SJSA1 (cell line): ENCODE data around the gene CHST12. TPM values are rescaled to one million over a fixed set of nuclear protein-coding genes. Genes with fewer than 3 reads are reported as not detected.

Source experiments
- DNase-seq, 2 experiments: peaks; one replicate each; pipeline ENCODE4 v3.0.0-alpha.2; 2015 to 2020; ENCODE audit warnings: low spot score in 2 of 2, low read depth in 1 of 2
- H3K27ac ChIP-seq: fragments of 250-450 bp; sonication (Bioruptor Pico); 2 replicates; pipeline ENCODE4 v1.5.1; 2020; ENCODE audit warnings: mild to moderate bottlenecking, moderate library complexity
- H3K27me3 ChIP-seq: fragments of 250-450 bp; sonication (Bioruptor Pico); replicated peaks from 2 replicates; pipeline ENCODE4 v1.5.1; 2020; ENCODE audit warnings: mild to moderate bottlenecking, moderate library complexity
- H3K36me3 ChIP-seq: fragments of 250-450 bp; sonication (Bioruptor Pico); 2 replicates; pipeline ENCODE4 v1.5.1; 2020; ENCODE audit warnings: mild to moderate bottlenecking
- H3K4me1 ChIP-seq: fragments of 250-450 bp; sonication (Bioruptor Pico); replicated peaks from 2 replicates; pipeline ENCODE4 v1.6.1; 2021; ENCODE audit warnings: mild to moderate bottlenecking
- H3K4me3 ChIP-seq: fragments of 250-450 bp; sonication (Bioruptor Pico); 2 replicates; pipeline ENCODE4 v1.5.1; 2020; ENCODE audit warnings: mild to moderate bottlenecking
- H3K9me3 ChIP-seq: fragments of 250-450 bp; sonication (Bioruptor Pico); replicated peaks from 2 replicates; pipeline ENCODE4 v1.5.1; 2020; ENCODE audit warnings: mild to moderate bottlenecking
- total RNA-seq: library from RNA; depleted of rRNA; stranded (reverse); fragments of >200 nt; shearing (Covaris generic); gene quantifications from 2 replicates; pipeline ENCODE4 v1.2.3, GENCODE V29; 2014

Gene CHST12
- total RNA-seq, 1 experiment from 2014 or later, result 10.7 TPM

DNA sequence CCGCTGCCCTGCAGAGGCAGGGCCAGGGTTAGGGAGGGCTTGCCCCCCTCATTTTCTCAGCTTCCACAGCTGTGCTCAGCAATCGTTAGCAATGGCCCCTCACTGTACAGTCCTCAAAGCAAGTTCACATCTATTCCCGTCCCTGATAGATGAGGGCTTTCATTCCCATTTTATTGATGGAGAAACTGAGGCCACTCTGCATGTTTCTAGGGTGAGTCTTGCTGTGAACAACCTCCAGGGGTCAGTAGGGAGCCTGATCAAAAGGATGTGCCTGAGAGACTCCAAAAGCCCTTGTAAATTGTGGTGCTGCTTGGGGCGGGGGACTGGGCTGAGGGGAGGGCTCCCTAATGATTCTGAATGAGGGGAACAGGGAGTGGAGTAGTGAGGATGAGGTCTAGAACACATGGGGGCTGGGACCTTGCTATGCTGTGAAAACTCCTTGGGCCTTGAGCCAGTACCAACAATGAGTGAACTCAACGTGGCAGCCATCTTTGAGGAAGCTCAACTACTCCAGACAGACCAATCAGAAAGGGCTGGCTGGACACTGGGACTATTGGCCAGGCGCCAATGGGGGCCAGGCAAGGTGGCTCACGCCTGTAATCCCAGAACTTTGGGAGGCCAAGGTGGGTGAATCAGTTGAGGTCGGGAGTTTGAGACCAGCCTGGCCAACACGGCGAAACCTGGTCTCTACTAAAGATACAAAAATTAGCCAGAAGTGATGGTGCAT is 79.5 kb downstream of the CHST12 start:
- DNase-seq, result no peak
- H3K36me3 ChIP-seq, result no peaks in the 10 kb centered on the region

DNA sequence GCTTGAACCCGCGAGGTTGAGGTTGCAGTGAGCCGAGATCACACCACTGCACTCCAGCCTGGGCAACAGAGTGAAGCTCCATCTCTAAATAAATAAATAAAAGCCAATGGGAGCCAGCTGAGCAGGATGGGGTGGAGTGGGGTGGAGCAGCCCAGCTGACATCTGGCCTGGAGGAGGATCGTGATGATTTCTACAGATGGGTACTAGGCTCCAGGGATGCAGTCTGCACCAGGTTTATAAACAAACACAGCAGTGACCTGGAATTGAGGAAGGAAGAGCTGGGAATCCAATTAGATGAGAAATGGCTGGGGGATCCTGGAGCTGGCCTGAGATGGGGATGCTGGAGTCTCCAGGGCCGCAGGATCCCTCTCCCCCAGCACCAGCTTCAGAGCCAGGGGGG is 80.1 kb downstream of the CHST12 start:
- Histone ChIP-seq H3K4me1 (no peaks in the 10 kb centered on the region), H3K27me3 (peaks cover 2% of the 10 kb centered on the region; the same call in 1 of the 2 replicates), H3K27ac (no peak overlapping the region), H3K9me3 (no peaks in the 10 kb centered on the region), H3K36me3 (no peaks in the 10 kb centered on the region), H3K4me3 (no peak overlapping the region)
- no peak for DNase-seq

More for the DNA sequence above, 79.5 kb downstream of the CHST12 start:
- H3K27me3 ChIP-seq, result peaks cover 2% of the 10 kb centered on the region; the same call in 1 of the 2 replicates
- H3K4me1 ChIP-seq, result peaks cover 2% of the 10 kb centered on the region
- no peak overlapping the region for H3K4me3 ChIP-seq
- no peaks in the 10 kb centered on the region for H3K9me3 ChIP-seq
- H3K27ac ChIP-seq, result no peak overlapping the region

DNA sequence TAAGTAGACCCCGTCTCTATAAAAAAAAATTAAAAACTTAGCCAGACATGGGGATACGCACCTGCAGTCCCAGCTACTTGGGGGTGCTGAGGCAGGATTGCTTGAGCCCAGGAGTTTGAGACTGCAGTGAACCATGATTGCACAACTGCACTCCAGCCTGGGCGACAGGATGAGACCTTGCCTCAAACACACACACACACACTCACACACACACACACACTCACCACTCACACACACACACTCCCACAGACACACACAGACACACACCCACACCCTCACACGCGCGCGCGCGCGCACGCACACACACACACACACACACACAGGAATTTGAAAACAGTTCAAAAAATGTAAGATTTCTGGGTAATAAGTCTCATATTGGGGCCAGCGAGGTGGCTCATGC is 81.5 kb downstream of the CHST12 start:
- DNase-seq, result no peak
- Histone ChIP-seq H3K4me1 (no peaks in the 10 kb centered on the region), H3K36me3 (no peaks in the 10 kb centered on the region), H3K9me3 (no peaks in the 10 kb centered on the region), H3K27ac (no peak overlapping the region), H3K4me3 (no peak overlapping the region), H3K27me3 (peaks cover 2% of the 10 kb centered on the region; the same call in 1 of the 2 replicates)

- Histone ChIP-seq H3K9me3 (no peaks in the 10 kb centered on the region), H3K4me3 (no peak overlapping the region), H3K4me1 (no peaks in the 10 kb centered on the region), H3K27me3 (no peaks in the 10 kb centered on the region), H3K36me3 (no peaks in the 10 kb centered on the region), H3K27ac (no peak overlapping the region)
- DNase-seq, result no peak
Observed at GRCh38 chr7:2487586-2488271, 84.3 kb downstream of the CHST12 start.

DNA sequence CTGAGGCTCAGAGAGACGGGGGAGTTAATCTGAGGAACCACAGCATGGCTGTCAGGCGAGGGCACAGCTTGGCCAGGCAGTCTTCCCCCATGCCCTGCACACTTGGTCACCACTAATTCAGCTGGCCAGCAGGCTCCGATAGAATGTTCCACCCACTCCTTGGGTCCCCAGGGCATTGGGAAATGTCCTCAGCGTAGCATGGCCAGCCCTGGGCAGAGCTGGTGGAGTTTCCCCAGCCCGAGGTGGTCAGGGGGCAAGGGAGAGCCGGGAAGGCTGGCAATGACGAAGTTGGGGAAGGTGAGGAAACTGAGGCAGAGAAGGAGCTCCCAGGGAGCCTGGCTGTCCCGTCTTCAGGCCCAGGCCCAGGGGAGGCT is 84.8 kb downstream of the CHST12 start:
- H3K27me3 ChIP-seq, result no peaks in the 10 kb centered on the region
- H3K36me3 ChIP-seq, result no peaks in the 10 kb centered on the region
- no peaks in the 10 kb centered on the region for H3K9me3 ChIP-seq
- no peak overlapping the region for H3K27ac ChIP-seq
- no peak overlapping the region for H3K4me3 ChIP-seq
- DNase-seq, result no peak
- H3K4me1 ChIP-seq, result no peaks in the 10 kb centered on the region

DNA sequence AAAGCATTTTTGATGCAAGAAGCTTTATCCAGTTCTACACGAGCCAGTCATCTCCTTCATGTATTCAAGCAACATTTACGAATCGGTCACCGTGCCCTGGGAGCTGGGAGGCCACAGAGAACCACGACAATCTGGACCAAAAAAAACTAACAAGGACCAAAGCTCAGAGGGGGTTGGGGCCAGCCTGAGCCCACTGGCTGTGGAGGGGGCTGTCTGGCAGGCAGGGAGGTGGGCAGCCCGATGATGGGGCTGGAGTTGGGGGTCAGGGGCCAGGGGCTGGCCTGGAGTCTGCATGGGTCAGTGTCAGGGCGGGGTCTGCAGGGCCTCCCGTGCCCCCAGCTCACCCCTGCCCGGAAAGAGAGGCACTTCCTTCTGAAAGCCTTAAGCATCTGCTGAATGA is 85.3 kb downstream of the CHST12 start:
- Histone ChIP-seq H3K36me3 (no peaks in the 10 kb centered on the region), H3K27me3 (no peaks in the 10 kb centered on the region), H3K27ac (no peak overlapping the region), H3K4me1 (no peaks in the 10 kb centered on the region), H3K9me3 (no peaks in the 10 kb centered on the region), H3K4me3 (no peak overlapping the region)
- no peak for DNase-seq

DNA sequence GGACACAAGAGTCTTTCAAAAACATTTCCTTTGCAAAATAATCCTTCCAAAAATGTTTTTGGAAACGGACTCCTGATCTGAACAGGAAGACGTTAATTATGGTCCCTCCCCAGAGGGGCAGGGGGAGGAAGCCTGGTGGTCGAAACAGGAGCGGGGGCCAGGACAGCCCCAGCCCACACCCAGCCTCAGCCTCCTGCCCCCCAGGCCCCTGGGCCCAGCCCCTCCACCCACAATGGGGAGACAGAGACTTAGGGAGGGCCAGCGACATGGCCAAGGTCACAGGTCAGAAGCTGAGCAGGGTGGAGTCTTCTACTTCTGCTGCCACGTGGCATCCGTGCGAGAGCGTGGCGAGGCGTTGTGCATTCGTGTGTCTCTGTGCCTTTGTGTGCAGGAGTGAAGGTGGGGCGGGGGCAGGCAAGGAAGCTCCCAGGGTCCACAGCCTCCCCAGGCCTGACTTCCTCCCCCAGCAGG is 86.8 kb downstream of the CHST12 start:
- no peak for DNase-seq
- Histone ChIP-seq H3K4me1 (no peaks in the 10 kb centered on the region), H3K27me3 (no peaks in the 10 kb centered on the region), H3K4me3 (no peak overlapping the region), H3K27ac (no peak overlapping the region), H3K36me3 (no peaks in the 10 kb centered on the region), H3K9me3 (no peaks in the 10 kb centered on the region)

- H3K36me3 ChIP-seq, result no peaks in the 10 kb centered on the region
- H3K4me1 ChIP-seq, result no peaks in the 10 kb centered on the region
- H3K9me3 ChIP-seq, result no peaks in the 10 kb centered on the region
- no peak overlapping the region for H3K27ac ChIP-seq
- no peak overlapping the region for H3K4me3 ChIP-seq
- no peak for DNase-seq
- H3K27me3 ChIP-seq, result no peaks in the 10 kb centered on the region
Observed at GRCh38 chr7:2492038-2492437, 88.6 kb downstream of the CHST12 start.

DNA sequence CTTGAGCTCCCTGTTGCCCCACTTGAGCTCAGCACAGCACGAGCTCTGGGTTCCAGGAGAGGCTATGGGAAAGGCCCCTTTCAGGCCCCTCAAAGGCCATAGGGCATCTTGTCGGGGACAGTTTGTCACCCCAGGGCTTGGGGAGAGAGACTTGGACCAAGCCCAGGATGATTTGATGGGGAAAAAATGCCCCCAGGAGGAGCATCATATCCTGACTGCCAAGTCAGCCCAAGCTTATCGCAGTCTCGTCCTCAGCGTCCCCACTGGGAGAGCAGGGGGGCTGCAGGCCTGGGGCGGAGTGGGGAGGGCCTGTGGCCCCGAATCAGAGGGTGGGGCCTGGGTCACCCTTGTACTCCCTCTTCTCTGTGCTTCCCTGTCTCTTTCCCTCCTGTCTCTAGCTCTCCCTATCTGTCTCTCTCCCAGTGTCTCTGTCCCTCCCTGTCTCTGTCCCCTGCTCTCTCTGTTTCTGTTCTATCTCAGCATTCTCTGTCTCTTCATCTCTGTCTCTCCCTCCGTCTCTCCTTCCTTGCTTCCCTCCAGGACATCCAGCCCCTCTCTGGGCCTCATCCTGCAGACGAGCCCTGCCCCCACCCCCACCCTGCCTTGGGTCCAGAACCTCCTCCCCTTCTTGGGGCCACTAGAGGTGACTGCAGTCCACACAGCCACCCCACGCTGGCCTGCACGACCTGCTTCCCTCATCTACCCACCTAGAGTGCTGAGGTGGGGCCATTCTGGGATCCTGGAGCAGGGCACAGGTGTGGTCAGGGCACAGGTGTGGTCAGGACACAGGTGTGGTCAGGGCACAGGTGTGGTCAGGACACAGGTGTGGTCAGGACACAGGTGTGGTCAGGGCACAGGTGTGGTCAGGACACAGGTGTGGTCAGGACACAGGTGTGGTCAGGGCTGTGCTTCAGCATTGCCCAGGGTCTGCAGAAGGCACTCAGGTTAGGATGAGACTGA is 90.1 kb downstream of the CHST12 start:
- no peak for DNase-seq
- Histone ChIP-seq H3K27ac (no peak overlapping the region), H3K4me3 (no peak overlapping the region), H3K36me3 (no peaks in the 10 kb centered on the region), H3K4me1 (no peaks in the 10 kb centered on the region), H3K9me3 (no peaks in the 10 kb centered on the region), H3K27me3 (no peaks in the 10 kb centered on the region)

GRCh38 chr7:2494191-2495130 is 91.0 kb downstream of the CHST12 start:
- no peaks in the 10 kb centered on the region for H3K27me3 ChIP-seq
- H3K4me3 ChIP-seq, result no peak overlapping the region
- no peaks in the 10 kb centered on the region for H3K9me3 ChIP-seq
- no peak overlapping the region for H3K27ac ChIP-seq
- H3K4me1 ChIP-seq, result no peaks in the 10 kb centered on the region
- H3K36me3 ChIP-seq, result no peaks in the 10 kb centered on the region
- no peak for DNase-seq

DNA sequence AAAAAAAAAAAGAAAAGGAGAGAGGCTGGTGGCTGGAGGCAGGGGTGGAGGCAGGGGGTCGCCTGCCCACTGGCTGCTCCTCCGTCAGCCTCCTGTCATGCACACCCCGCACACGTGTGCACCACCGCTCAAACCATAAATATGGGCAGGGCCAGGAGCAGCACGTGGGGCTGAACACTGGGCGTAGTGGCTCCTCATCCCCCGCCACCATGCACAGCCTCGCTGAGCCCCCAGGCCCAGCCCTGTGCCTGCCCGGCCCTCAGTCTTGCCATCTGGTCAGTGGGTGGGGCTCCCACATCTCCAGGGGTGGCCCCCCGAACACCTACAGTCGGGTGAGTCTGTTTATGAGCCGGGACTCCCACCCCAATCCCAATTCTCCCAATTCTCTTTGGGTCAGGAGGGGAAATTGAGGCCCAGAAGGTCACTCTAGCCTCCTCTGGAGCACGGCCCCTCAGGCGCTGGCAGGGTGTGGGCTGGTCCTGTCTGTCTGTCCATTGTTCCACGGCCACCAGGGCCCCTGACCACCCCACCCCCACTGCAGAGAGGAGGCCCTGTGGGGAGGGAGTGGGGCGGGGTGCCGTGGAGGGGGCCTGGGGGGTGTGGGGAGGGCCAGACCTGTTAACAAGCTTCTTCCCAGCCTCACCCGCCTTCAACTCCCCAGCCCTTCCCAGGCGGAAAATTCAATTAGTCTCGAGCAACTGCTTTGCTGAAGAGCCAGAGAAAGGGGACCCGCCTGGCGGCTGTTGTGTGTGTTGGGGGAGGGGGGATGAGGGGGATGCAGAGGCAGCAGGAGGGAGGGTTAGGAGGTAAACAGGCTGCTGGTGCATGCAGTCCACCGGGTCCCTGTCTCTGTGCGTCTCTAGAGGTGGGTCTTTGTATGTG is 92.2 kb downstream of the CHST12 start:
- no peaks in the 10 kb centered on the region for H3K4me1 ChIP-seq
- no peaks in the 10 kb centered on the region for H3K27me3 ChIP-seq
- H3K36me3 ChIP-seq, result no peaks in the 10 kb centered on the region
- no peak for DNase-seq
- H3K27ac ChIP-seq, result no peak overlapping the region
- no peaks in the 10 kb centered on the region for H3K9me3 ChIP-seq
- H3K4me3 ChIP-seq, result no peak overlapping the region

DNA sequence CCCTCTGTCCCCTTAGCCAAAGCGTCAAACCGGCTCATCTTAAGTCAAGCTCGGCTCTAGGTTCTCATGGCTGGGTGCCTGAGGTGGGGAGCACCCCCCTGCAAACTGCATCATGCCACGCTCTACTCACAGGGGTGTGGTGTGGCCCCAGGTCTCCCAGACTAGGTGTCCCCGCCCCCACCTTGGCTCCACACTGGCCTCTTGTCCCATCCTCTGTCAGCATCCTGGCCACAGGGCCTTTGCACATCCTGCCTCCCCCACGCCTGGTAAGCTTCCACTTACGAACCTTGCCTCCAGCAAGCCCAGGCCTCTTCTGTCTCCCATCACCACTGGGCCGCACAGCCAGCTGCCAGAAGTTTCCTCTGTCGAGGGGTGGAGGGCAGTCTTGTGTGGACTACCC is 93.0 kb downstream of the CHST12 start:
- no peaks in the 10 kb centered on the region for H3K36me3 ChIP-seq
- no peaks in the 10 kb centered on the region for H3K4me1 ChIP-seq
- H3K9me3 ChIP-seq, result no peaks in the 10 kb centered on the region
- no peak overlapping the region for H3K27ac ChIP-seq
- DNase-seq, result no peak
- no peaks in the 10 kb centered on the region for H3K27me3 ChIP-seq
- no peak overlapping the region for H3K4me3 ChIP-seq
